ENCODE data around the gene SLC39A8. TPM values are rescaled to one million over a fixed set of nuclear protein-coding genes. Genes with fewer than 3 reads are reported as not detected.
A peak's percentile ranks its signal among the peaks of the same experiment; 100 is the strongest.

SLC39A8 gene
- total and polyA plus RNA-seq, 5 donors from 2014 or later = 18.6 to 29.8 (median 23.7) TPM

DNA sequence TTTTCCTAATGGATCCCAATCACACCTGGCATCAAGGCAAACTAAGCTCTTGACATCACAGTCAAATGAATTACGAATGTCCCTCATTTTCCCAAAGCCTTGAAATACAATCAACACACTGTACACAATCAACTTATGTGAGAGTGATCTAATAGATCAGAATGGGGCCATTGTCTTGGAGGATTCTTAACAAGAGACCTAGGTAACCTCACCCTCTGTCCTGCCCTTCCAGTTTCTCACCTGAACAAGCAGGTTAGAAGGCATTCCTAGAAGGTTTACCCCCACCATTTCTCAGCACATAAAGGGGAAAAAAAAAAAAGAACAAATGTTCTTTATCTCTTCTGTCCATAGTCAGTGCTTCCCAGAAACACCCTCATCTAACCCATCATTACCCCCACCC lies 6.3 kb downstream of the SLC39A8 start:
- Mint-ChIP-seq H3K27ac (no peak overlapping the region), H3K36me3 (peaks cover 4% of the 10 kb centered on the region)

DNA sequence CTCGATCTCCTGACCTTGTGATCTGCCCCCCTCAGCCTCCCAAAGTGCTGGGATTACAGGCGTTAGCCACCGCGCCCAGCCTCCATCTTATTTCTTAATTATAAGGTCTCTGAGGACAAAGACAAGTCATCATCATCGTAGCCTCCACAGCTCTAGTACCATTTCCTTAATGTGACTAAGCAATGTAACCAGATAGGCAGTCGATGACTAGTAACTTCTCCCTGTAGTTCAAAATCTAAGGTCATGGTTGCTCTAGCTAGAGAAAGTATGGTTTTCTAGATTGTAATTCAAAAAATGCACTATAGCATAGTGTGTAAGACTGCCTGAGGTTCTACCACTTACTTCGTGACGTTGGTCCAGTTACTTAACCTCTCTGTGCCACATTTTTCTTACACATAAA lies 6.9 kb downstream of the SLC39A8 start:
- H3K9me3 ChIP-seq (ENCODE audit: control insufficient read depth in 2 of 2, low read length in 2 of 2) = no peaks in the 10 kb centered on the region
- no peak overlapping the region for H3K4me3 ChIP-seq (ENCODE audit: low read depth, low read length)
- no peaks in the 10 kb centered on the region for H3K9me3 Mint-ChIP-seq
- H3K36me3 ChIP-seq (ENCODE audit: control insufficient read depth, insufficient read depth, low read length) = no peaks in the 10 kb centered on the region
- peaks cover 10% of the 10 kb centered on the region for H3K4me1 ChIP-seq (ENCODE audit: control insufficient read depth, insufficient read depth, low read length, poor library complexity, severe bottlenecking)
- peaks cover 4 to 58% (median 43%) of the 10 kb centered on the region in 4 donors for H3K4me1 Mint-ChIP-seq
- H3K27me3 ChIP-seq (ENCODE audit: control insufficient read depth, insufficient read depth, low read length) = no peaks in the 10 kb centered on the region
- H3K4me3 Mint-ChIP-seq = peak overlapping the region in 1 of 4 donors; percentile 3
- H3K27ac ChIP-seq (ENCODE audit: insufficient read depth, low read length, poor library complexity, severe bottlenecking) = no peak overlapping the region
- ATAC-seq (ENCODE audit: low read depth in 2 of 2) (no peak), DNase-seq (no peak)
- no peaks in the 10 kb centered on the region for H3K27me3 Mint-ChIP-seq
- no peak overlapping the region for H3K27ac Mint-ChIP-seq
- peaks cover 7% of the 10 kb centered on the region for H3K36me3 Mint-ChIP-seq

More for the DNA sequence above, 6.3 kb downstream of the SLC39A8 start:
- Mint-ChIP-seq H3K4me1 (peaks cover 3 to 58% (median 44%) of the 10 kb centered on the region in 4 donors), H3K27me3 (no peaks in the 10 kb centered on the region), H3K4me3 (peak overlapping the region in 2 of 4 donors; percentile 28 to 45), H3K9me3 (no peaks in the 10 kb centered on the region)
- no peak overlapping the region for H3K4me3 ChIP-seq (ENCODE audit: low read depth, low read length)
- no peaks in the 10 kb centered on the region for H3K27me3 ChIP-seq (ENCODE audit: control insufficient read depth, insufficient read depth, low read length)
- DNase-seq = no peak
- no peak overlapping the region for H3K27ac ChIP-seq (ENCODE audit: insufficient read depth, low read length, poor library complexity, severe bottlenecking)
- peaks cover 16% of the 10 kb centered on the region for H3K4me1 ChIP-seq (ENCODE audit: control insufficient read depth, insufficient read depth, low read length, poor library complexity, severe bottlenecking)
- no peak for ATAC-seq (ENCODE audit: low read depth in 2 of 2)
- H3K36me3 ChIP-seq (ENCODE audit: control insufficient read depth, insufficient read depth, low read length) = no peaks in the 10 kb centered on the region
- no peaks in the 10 kb centered on the region for H3K9me3 ChIP-seq (ENCODE audit: control insufficient read depth in 2 of 2, low read length in 2 of 2)

- Mint-ChIP-seq H3K27me3 (no peaks in the 10 kb centered on the region), H3K36me3 (peaks cover 18% of the 10 kb centered on the region), H3K9me3 (peaks cover 0 to 3% (median 0%) of the 10 kb centered on the region in 7 donors), H3K27ac (no peak overlapping the region), H3K4me1 (peaks cover 8 to 48% (median 34%) of the 10 kb centered on the region in 4 donors), H3K4me3 (peak overlapping the region in 1 of 4 donors; percentile 11)
- DNase-seq (peak in 1 of 3 donors; percentile 32), ATAC-seq (ENCODE audit: low read depth in 2 of 2) (no peak)
- Histone ChIP-seq H3K36me3 (ENCODE audit: control insufficient read depth, insufficient read depth, low read length) (no peaks in the 10 kb centered on the region), H3K9me3 (ENCODE audit: control insufficient read depth in 2 of 2, low read length in 2 of 2) (no peaks in the 10 kb centered on the region), H3K27ac (ENCODE audit: insufficient read depth, low read length, poor library complexity, severe bottlenecking) (no peak overlapping the region), H3K27me3 (ENCODE audit: control insufficient read depth, insufficient read depth, low read length) (no peaks in the 10 kb centered on the region), H3K4me3 (ENCODE audit: low read depth, low read length) (no peak overlapping the region), H3K4me1 (ENCODE audit: control insufficient read depth, insufficient read depth, low read length, poor library complexity, severe bottlenecking) (no peaks in the 10 kb centered on the region)
These were observed 9.7 kb downstream of the SLC39A8 start for GRCh38 chr4:102335616-102336015.

DNA sequence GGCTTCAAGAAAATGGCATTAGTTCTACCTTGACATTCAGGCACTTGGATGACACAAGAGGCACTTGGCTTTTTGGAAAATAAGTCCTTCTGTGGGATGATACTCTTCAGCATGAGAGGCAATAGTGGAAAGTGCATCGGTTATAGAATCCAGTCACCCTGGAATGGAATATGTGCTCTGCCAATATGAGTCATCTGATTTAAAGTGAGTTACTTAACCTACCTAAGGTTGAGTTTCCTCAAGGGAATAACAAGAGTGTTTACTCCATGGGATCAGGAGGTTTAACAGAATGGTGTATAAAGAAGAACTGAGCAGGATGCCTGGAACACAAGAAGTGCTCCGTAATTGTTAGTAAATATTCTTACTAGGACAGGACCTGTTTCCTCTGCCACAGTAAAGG lies 10.7 kb downstream of the SLC39A8 start:
- H3K4me1 Mint-ChIP-seq = peaks cover 8 to 48% (median 33%) of the 10 kb centered on the region in 4 donors

DNA sequence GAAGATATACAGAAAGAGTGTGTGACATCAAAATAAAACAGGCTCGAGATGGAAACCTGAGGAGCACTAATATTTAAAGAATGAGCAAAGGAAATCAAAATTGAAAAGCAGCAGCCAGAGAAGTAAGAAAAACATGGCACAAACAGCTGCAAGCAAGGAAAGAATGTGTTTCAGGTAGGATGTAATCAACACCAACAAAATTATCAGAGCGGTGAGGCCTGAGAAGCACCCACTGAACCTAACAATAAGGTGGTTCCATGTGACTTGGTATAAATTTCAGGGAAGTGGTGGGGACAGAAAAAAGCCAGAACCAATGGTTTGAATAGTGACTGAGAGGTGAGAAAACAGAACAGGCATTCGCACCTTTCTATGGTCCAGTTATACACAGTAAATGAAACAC lies 11.5 kb downstream of the SLC39A8 start:
- Mint-ChIP-seq H3K9me3 (peaks cover 0 to 3% (median 0%) of the 10 kb centered on the region in 7 donors), H3K27ac (peak overlapping the region in 1 of 3 donors; percentile 15), H3K4me3 (no peak overlapping the region), H3K4me1 (peaks cover 8 to 49% (median 31%) of the 10 kb centered on the region in 4 donors), H3K27me3 (no peaks in the 10 kb centered on the region), H3K36me3 (peaks cover 13% of the 10 kb centered on the region)
- H3K4me1 ChIP-seq (ENCODE audit: control insufficient read depth, insufficient read depth, low read length, poor library complexity, severe bottlenecking) = no peaks in the 10 kb centered on the region
- no peak for DNase-seq
- no peaks in the 10 kb centered on the region for H3K27me3 ChIP-seq (ENCODE audit: control insufficient read depth, insufficient read depth, low read length)
- H3K9me3 ChIP-seq (ENCODE audit: control insufficient read depth in 2 of 2, low read length in 2 of 2) = no peaks in the 10 kb centered on the region
- H3K36me3 ChIP-seq (ENCODE audit: control insufficient read depth, insufficient read depth, low read length) = no peaks in the 10 kb centered on the region
- ATAC-seq (ENCODE audit: low read depth in 2 of 2) = no peak
- no peak overlapping the region for H3K4me3 ChIP-seq (ENCODE audit: low read depth, low read length)
- H3K27ac ChIP-seq (ENCODE audit: insufficient read depth, low read length, poor library complexity, severe bottlenecking) = no peak overlapping the region

More for the DNA sequence above, 10.7 kb downstream of the SLC39A8 start:
- DNase-seq = no peak
- H3K27me3 Mint-ChIP-seq = no peaks in the 10 kb centered on the region
- peaks cover 14% of the 10 kb centered on the region for H3K36me3 Mint-ChIP-seq
- no peaks in the 10 kb centered on the region for H3K27me3 ChIP-seq (ENCODE audit: control insufficient read depth, insufficient read depth, low read length)
- H3K9me3 ChIP-seq (ENCODE audit: control insufficient read depth in 2 of 2, low read length in 2 of 2) = no peaks in the 10 kb centered on the region
- no peak overlapping the region for H3K27ac ChIP-seq (ENCODE audit: insufficient read depth, low read length, poor library complexity, severe bottlenecking)
- H3K36me3 ChIP-seq (ENCODE audit: control insufficient read depth, insufficient read depth, low read length) = no peaks in the 10 kb centered on the region
- ATAC-seq (ENCODE audit: low read depth in 2 of 2) = no peak
- H3K4me1 ChIP-seq (ENCODE audit: control insufficient read depth, insufficient read depth, low read length, poor library complexity, severe bottlenecking) = no peaks in the 10 kb centered on the region
- no peak overlapping the region for H3K4me3 Mint-ChIP-seq
- peak overlapping the region in 1 of 3 donors; percentile 12 for H3K27ac Mint-ChIP-seq
- H3K4me3 ChIP-seq (ENCODE audit: low read depth, low read length) = no peak overlapping the region
- peaks cover 0 to 3% (median 0%) of the 10 kb centered on the region in 7 donors for H3K9me3 Mint-ChIP-seq

DNA sequence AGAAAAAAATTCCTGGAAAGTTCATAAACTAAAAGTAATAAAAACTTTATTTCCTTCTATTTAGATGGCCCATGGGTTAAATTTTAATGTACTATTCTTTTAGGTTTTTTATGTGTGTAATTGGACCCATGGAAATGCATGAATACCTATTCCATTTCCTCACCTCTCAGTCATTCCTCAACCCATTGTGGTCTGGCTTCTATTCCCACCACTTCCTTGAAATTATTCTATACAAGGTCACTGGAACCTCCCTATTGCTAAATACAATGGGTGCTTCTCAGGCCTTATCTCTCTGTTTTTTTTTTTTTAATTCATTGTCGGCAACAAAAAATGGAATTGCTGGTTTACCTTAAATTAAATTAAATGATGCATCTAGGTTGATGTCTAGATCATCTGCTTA lies 17.2 kb downstream of the SLC39A8 start:
- ATAC-seq (ENCODE audit: low read depth in 2 of 2) (no peak), DNase-seq (no peak)
- Mint-ChIP-seq H3K27ac (no peak overlapping the region), H3K4me1 (peaks cover 6 to 26% (median 14%) of the 10 kb centered on the region in 4 donors), H3K36me3 (peaks cover 7% of the 10 kb centered on the region), H3K4me3 (no peak overlapping the region), H3K9me3 (peaks cover 0 to 3% (median 0%) of the 10 kb centered on the region in 7 donors), H3K27me3 (no peaks in the 10 kb centered on the region)
- Histone ChIP-seq H3K4me1 (ENCODE audit: control insufficient read depth, insufficient read depth, low read length, poor library complexity, severe bottlenecking) (no peaks in the 10 kb centered on the region), H3K4me3 (ENCODE audit: low read depth, low read length) (no peak overlapping the region), H3K27me3 (ENCODE audit: control insufficient read depth, insufficient read depth, low read length) (no peaks in the 10 kb centered on the region), H3K36me3 (ENCODE audit: control insufficient read depth, insufficient read depth, low read length) (no peaks in the 10 kb centered on the region), H3K9me3 (ENCODE audit: control insufficient read depth in 2 of 2, low read length in 2 of 2) (no peaks in the 10 kb centered on the region), H3K27ac (ENCODE audit: insufficient read depth, low read length, poor library complexity, severe bottlenecking) (no peak overlapping the region)

GRCh38 chr4:102326951-102327350 lies 18.3 kb downstream of the SLC39A8 start:
- H3K4me1 Mint-ChIP-seq = peaks cover 3 to 25% (median 14%) of the 10 kb centered on the region in 4 donors
- no peaks in the 10 kb centered on the region for H3K27me3 Mint-ChIP-seq
- H3K4me3 ChIP-seq (ENCODE audit: low read depth, low read length) = no peak overlapping the region
- H3K4me3 Mint-ChIP-seq = no peak overlapping the region
- DNase-seq = no peak
- ATAC-seq (ENCODE audit: low read depth in 2 of 2) = no peak
- no peaks in the 10 kb centered on the region for H3K9me3 ChIP-seq (ENCODE audit: control insufficient read depth in 2 of 2, low read length in 2 of 2)
- no peaks in the 10 kb centered on the region for H3K4me1 ChIP-seq (ENCODE audit: control insufficient read depth, insufficient read depth, low read length, poor library complexity, severe bottlenecking)
- H3K27ac Mint-ChIP-seq = peak overlapping the region in 1 of 3 donors; percentile 19
- no peak overlapping the region for H3K27ac ChIP-seq (ENCODE audit: insufficient read depth, low read length, poor library complexity, severe bottlenecking)
- H3K36me3 Mint-ChIP-seq = peaks cover 4% of the 10 kb centered on the region
- peaks cover 0 to 1% (median 0%) of the 10 kb centered on the region in 7 donors for H3K9me3 Mint-ChIP-seq
- H3K27me3 ChIP-seq (ENCODE audit: control insufficient read depth, insufficient read depth, low read length) = no peaks in the 10 kb centered on the region
- no peaks in the 10 kb centered on the region for H3K36me3 ChIP-seq (ENCODE audit: control insufficient read depth, insufficient read depth, low read length)

DNA sequence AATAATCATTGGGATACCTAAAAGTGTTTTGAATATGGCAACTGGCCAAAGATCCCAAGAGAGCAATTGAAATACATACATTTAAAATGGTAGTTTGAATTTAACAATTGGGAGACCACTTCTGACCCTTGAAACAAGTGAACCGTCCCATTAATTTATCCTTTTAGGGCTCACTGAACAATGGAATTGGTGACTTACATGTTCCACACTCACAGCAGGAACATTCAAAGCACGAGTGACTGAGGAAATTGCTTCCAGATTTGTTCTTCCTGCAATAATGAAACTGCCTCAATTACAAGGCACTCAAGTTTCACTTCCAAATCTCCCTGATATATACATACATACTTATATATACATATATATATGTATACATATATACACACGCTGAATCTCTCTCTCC lies 20.6 kb downstream of the SLC39A8 start:
- ATAC-seq (ENCODE audit: low read depth in 2 of 2) = no peak

More for the DNA sequence above, 20.6 kb downstream of the SLC39A8 start:
- no peaks in the 10 kb centered on the region for H3K27me3 Mint-ChIP-seq
- peaks cover 0 to 2% (median 0%) of the 10 kb centered on the region in 7 donors for H3K9me3 Mint-ChIP-seq
- H3K4me3 ChIP-seq (ENCODE audit: low read depth, low read length) = no peak overlapping the region
- H3K27ac Mint-ChIP-seq = no peak overlapping the region
- peaks cover 2% of the 10 kb centered on the region for H3K36me3 Mint-ChIP-seq
- no peak overlapping the region for H3K27ac ChIP-seq (ENCODE audit: insufficient read depth, low read length, poor library complexity, severe bottlenecking)
- no peak overlapping the region for H3K4me3 Mint-ChIP-seq
- no peaks in the 10 kb centered on the region for H3K27me3 ChIP-seq (ENCODE audit: control insufficient read depth, insufficient read depth, low read length)
- peaks cover 0 to 17% (median 11%) of the 10 kb centered on the region in 4 donors for H3K4me1 Mint-ChIP-seq
- no peaks in the 10 kb centered on the region for H3K4me1 ChIP-seq (ENCODE audit: control insufficient read depth, insufficient read depth, low read length, poor library complexity, severe bottlenecking)
- no peak for DNase-seq
- no peaks in the 10 kb centered on the region for H3K36me3 ChIP-seq (ENCODE audit: control insufficient read depth, insufficient read depth, low read length)
- no peaks in the 10 kb centered on the region for H3K9me3 ChIP-seq (ENCODE audit: control insufficient read depth in 2 of 2, low read length in 2 of 2)
